Glomerular visceral epithelial cell (primary cell): Measurements from ENCODE around the gene TRERF1.

Experiments
- DNase-seq: peaks from one replicate; pipeline ENCODE4 v3.0.0-alpha.2; 2016; ENCODE audit errors: extremely low spot score

TRERF1 gene

DNA sequence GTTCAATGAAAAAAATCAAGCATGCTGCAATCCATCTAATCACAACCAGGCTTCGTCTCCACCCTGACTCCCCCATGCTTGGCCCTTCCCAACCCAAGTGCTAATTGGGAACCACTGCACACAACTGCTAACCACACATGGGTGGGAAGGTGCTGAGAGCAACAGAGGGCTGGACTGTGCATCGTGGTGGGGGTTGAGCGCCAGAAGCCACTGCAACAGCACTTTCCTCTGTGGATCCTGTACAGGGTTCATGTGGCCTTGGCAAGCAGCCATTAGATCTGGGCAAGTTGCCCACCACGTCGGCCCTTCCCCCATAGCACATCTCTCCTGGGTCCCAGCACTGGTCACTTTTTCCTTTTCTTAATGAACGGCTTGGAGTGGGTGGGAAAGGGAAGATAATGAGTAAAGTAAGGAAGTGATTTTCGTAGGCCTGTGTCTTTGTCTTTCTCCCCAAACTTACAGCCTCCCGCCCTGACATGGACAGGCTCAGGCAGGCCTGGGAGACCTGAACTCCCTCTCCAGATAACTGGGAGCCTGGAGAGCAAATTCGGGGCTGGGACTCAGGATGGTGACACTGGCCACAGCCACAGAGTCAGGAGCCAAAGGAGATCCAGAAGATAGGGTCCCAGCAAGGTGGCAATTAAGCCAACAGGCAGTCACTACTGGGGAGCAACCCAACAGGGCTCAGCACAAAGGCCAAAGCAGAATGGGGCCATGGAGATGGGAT lies 199.7 kb downstream of the TRERF1 start:
- peak; percentile 22 for DNase-seq

DNA sequence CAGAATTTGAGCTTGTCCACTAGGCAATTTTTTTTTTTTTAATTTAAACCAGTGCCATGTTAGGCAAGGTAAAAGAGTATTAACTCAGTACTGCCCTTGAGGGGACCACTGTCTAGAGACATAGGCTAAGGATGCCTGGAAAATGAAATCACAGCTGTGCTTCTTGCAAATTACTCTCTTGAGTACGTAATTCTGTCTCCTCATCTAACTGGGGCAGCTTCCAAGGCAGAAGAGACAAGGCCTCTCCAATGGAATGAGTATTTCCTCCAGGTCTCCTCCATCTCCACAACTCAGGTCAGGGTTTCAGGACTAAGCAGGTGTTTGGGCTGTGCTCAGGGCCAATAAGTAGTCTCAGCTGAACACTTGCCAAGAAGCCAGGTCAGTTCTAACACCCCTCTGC lies 200.2 kb downstream of the TRERF1 start:
- DNase-seq, result no peak

DNA sequence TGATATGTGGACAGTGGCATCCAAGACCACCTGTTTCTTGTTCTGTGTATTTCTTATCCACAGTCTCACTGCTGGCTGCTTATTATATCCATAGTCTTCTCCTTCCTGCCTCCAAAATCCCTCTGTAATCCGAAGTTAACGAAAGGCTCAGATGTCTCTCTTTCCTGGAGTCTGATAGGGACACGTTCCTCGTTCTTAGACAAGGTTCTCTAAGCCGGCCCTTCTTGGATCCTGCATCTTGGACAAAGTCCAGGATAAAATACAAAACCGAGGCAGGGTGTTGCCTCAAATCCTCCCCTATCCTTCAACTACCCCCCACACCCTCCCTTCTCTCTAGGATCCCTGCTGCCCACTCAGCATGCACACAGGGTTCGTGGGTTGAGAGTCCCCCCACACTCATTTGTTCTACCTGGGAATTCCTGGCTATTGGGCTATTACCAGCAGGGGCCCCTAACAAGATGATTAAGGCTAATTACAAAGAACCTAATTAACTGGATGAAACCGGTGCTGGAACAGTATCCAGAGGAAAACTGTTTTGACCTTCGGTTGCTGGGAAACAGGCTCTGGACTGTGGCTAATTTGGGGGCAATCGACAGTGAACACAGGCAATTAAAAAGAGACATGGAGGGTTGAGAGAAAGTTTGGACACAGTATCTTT lies 201.3 kb downstream of the TRERF1 start:
- no peak for DNase-seq

DNA sequence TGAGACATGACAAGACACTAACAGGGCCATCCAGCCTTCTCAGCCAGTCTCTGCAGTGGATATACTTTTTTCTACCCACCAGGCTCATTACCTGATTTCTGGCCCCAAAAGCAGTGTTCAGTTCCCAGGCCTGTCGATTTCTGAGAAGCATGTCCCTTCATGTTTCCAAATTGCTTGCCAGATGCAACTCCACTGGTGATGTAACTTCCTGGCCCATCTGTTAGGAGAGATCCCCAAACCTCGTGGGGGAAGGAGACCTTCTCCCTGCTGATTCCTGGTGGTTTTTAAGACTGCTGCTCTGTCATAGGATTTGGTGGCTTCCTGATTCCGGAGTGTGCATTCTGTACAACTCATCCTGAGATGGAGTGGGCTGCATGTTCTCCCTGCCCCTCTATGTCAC lies 202.4 kb downstream of the TRERF1 start:
- DNase-seq, result no peak

DNA sequence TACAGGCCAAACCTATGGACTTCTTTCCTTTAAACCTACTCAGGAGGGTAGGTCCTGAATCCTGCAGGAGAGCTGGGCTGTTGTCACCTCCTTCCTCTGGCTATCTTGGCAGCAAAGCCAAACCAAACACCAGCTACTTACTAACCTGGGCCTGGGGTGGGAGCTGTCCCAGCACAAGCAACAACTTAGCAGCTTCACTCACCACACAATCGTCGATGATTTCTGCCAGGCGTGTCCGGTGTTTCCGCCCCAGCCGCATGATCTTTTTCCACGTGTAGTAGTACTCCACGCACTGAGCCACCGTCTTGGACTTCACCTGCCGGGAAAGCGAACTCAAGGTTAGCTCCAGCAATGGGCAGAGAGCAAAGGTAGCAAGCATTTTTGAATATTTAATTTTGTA lies 208.7 kb downstream of the TRERF1 start:
- no peak for DNase-seq

DNA sequence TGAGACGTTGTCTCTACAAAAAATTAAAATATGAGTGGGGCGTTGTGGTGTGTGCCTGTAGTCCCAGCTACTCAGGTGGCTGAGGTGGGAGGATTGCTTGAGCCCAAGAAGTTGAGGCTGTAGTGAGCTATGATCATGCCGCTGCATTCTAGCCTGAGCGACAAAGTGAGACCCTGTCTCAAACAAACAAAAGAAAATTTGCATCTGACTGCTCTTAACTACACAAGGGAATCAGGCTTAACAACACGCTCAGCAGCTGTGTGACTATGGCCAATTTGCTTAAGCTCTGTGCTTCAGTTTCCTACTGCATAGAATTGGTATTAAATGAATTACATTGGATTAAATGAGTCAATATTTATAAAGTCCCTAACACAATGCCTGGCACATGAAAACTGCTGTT lies 209.8 kb downstream of the TRERF1 start:
- no peak for DNase-seq

DNA sequence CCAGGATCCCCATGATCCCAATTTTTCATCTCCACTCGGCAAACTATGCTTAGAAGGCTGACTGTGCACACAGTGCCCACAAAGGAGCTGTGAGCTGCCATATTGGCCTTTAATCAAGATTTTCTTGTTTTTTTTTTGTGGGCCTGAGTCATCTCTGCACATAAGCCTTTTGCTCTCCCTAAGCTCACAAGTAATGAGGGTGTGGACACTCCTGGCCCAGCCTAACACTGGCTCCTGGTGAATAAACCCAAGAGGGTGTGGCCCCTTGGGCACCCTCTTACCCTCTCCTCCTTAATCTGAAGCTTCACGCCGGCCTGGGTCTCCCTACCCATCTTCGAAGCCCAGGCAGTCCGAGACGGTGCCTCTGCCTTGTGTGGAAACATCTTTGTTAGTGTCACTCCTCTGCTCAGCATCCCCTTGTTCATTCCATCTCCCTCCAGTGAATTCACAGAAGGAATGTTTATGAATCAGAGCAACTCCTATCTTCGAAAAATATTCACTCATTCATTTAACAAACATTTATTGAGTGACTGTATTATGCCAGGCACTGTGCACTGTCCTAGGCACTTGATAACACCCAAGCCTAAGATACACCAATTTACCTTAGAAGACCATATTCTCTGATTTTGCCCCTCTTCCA lies 211.9 kb downstream of the TRERF1 start:
- DNase-seq, result no peak

DNA sequence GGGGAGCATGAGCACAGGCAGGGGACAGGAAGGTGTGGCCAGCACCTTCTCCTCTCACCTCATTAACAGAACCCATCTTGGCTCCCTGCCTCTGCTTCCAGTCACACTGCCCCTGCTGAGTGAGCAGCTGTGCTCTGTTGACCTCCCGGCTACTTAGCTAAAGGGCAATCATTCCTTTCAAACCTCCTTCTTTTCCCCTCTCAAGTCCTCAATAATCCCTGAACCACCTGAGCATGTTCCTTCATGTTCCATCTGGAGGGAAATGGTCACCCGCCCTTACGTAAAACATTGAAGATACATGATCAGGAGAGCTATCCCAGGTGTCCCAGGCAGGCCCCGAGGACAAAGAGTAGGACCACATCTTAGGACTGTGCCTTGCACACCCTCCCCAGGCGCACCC lies 212.4 kb downstream of the TRERF1 start:
- DNase-seq, result no peak

DNA sequence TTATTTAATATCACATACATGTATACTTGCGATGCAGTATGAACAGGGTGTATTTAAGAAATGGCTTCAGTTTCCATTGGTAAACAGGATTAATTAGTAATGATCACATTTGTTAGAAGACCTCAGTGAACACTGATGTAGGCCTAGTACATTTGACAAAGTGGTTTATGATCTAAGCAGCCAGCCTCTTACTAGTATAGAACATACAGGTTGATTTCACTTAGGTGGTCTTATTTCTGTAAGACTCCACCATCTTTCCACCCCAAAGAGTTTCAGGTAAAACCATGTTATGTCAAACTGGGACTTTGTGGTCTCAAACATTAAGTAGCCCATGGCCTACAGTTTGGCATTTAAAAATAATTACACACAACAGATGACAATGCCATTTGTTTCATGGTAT lies 213.9 kb downstream of the TRERF1 start:
- DNase-seq, result no peak

DNA sequence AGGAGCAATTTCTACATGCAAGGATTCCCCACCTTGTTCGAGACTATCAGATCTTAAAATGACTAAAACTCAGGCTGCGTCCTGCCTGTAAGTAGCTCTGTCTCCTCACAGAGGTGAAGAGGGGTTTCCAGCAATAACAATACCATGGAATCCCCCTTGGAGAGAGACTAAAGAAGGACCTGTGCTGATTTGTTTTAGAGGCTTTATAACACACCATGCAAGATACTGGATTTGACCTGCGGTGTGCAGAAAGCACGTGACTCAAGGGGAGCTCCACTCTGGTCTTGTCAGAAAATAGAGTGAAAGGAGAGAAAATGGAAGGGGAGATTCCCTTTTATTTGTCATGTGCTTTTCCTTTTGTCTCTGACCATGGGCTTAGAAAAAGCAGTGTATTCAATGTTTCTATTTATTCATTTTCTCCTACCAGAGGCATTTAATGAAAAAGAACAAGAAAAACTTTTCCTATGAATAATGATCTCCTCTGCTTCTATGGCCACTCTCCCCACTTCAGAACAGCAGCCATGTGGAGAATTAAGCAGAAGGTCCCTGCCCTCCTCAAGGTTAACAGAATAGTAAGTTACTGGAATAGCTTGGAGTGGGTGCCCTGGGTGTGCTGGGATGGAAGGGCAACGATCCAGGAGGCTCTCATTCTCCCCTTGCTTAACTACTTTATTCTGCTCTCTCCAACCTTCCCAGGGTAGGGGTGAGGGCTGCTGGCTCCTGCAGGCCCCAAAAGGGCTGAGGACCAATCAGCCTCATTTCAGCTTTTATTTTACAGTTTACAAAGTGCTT lies 214.8 kb downstream of the TRERF1 start:
- no peak for DNase-seq

DNA sequence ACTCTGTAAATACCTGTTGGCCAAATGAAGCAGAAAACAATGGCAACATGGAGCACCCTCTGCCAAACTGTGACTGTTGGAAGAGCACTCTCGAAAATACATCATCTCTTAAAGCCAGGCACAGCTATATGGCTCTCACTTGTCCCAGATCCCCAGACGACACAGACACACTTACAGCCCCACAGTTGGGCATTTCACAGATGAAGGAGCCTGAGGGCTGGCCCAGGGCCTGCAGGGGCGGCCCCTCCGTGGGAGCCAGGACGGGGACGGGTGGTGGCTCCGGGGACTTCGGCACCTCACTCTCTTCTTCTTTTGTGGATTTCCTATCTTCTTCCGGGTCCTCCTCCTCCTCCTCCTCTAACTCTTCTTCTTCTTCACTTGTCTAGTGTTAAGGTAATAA lies 215.7 kb downstream of the TRERF1 start:
- no peak for DNase-seq

DNA sequence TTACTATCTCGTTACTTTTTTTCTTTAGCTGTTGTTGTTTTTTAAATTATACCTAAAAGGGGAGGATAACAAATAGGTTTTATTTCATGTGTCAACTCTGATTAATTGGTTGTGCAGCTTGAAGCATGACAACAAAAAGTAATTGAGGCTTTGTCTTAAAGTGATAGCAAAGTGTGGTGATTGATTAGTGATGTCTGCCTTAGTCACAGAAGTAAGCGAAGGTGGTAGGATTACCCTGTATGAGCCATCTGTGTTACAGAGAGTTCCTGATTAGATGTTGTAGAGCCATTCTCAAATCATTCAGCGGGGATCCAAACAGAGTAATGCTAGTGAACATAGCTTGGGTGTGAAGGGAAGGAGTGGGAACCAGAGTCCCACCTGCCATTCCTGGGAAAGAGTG lies 219.7 kb downstream of the TRERF1 start:
- no peak for DNase-seq

DNA sequence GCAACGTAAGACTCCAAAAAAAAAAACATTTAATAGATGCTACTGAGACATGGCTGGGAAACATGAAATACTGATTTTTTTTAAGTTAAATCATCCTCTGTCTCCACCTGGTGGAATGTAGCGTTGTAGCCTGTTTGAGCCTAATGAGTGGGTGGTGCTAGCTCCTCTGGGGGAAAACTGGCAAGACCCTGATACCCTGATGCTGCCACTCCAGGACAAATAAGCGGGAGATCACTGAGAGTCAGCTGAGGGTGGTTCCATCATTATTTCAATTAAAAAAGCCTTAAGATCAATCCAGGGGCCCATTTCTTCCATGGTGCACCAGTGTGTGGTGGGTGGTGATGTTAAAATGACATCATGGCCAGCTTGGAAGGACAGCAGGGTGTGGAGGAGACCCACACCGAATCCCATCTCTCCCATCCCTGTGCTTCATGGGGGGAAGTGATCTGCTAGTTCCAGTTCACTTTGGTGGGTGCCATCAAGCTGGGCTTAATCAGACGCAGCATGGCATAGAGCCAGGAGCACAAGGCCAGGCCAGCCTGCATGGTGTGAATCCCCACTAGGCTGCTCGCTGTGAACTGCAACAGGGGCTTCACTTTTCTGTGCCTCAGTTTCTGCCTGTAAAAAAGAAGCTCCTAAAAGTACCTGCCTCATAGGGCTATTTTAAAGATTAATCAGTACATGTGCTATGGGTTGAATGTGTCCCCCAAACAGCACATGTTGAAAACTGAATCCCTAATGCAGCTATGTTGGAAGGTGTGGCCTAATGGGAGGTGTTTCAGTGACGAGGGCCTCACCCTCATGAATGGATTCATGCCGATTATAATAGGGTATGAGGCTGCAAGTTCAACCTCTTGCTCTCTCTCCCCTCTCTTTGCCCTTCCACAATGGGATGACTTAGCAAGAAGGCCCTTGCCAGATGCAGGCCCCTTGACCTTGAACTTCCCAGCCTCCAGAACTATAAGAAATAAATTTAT lies 221.1 kb downstream of the TRERF1 start:
- DNase-seq, result peak; percentile 30

DNA sequence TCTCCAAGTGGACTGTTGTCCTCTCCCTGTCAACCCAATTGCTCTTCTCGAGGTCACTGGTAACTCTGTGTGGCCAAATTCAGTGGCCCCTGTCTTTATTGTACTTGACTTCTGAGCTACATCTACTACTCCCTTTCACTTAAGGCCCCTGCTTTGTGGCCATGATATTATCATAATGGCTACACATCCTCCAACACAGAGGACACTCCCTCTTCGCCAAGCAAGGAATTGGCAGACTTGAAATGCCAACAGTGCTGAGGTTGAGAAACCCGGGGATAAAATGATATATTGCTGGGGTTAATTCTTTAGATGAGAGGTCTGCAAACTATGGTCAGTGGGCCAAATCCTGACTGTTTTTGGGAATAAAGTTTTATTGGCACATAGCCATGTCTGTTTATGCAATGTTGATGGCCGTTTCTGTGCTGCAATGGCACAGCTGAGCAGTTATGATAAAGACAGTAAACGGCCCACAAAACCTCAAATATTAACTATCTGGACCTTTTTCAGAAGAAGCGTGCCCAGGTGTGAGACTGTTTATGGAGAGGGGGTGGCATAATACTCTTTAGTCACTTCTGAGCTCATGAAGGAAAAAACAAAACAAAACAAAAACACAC lies 222.1 kb downstream of the TRERF1 start:
- DNase-seq, result no peak

DNA sequence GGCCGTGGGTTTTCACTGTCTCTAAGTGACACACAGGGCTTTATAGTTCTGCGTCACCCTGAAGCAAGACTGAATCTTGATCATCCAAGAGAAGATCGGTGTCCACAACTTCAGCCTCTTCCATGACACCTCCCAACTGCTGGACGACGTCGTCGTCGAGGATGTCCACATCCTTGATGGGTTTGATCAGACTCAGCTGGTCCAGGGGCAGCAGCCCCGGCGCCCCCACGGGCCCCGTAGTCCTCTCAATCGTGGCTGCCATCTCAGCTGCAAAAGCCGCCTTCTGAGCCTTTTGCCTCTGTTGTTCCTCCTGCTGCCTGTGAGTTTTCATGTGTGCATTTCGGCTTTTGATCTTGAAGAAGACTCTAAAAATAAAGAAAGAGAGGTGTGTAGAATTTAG lies 223.4 kb downstream of the TRERF1 start:
- DNase-seq, result no peak

DNA sequence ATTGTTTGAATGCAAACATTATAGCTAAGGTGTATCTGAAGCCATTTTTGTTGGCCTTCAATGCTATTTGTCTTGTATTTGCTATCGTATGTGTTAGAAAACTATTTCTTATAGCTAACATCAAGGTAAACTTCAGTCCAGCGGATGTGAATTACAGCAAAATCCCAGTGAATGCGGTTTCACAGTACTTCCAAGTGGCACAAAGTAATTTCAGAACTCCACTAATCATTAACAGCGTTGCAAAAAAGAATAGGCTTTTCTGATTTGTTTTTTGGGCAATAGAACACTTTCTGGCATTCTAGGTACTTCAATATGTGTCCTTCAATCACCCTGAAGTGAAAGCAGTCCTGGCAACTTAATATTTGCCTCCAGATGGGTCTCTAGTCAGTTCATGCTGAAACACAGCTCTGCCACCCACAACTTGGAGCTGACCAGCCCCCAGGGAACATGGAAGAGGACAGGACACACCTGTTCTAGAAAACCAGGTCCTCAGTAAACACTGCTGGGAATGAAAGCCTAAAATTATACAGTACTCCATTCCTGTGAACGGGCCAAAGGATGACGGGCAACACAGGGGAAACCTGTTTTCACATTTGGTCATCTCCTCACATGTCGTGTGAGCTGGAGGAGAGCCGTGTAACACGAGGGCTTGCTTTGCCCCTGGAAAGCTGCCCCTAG lies 224.4 kb downstream of the TRERF1 start:
- peak; percentile 56 for DNase-seq

DNA sequence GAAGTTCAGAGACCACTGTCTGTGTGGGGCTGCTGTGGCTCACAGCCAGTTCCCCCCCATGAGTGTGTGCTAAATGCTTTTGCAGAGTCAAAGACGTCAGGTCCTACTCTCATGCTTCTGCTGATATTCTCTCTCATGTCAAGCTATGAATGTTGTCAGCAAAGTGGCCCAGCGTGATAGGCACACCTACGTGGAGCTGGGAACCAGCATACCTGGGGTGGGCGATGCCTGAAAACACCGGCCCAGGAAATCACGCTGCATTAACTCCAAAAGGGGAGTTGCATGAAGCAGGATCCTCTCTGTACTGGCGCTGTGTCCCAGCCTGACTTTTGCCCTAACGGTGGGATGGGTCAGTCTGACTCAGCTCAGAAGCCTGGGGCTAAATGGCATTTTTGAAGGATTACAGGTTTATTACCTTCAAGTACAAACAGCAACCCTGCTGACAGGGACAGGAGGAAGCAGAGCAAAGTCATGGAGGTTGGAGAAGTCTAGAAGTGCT lies 225.0 kb downstream of the TRERF1 start:
- DNase-seq, result peak; percentile 83

DNA sequence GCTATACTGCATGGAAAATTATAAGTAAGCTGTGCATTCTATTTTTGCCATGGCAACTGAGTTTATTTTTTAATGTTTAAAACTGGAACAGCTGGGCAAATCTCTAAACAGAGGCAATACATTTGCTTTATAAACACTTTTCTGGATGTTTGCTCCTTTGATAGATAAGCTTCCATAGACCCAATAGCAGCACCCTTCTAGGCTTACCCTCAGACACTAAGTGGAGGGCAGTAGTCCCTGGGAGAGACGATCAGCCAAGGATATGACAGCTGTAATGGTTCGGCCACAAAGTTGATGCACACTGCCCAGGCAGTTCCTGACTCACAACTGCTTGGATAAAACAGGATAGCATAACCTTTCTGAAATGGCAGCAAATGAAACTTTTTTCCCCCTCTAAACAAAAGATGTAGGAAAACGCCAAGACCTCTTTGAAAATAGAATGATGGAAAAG lies 225.5 kb downstream of the TRERF1 start:
- peak; percentile 73 for DNase-seq

DNA sequence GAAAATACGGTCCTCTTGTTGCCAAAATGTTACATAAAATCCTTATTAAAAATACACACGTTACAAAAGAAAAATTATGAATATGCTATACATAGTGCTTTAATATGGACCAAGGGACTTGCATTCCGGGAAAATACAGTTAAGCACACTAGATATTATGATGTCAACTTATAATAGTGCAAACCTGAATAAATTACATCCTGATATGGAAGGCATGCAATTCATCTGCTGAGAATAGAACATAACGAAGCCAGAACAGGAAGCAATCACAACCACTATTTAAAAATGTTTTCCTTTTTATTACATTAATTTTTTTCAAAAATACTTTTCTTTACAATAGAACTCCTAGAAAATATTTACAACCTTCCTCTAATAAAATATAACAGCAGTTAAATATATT lies 226.3 kb downstream of the TRERF1 start:
- no peak for DNase-seq

DNA sequence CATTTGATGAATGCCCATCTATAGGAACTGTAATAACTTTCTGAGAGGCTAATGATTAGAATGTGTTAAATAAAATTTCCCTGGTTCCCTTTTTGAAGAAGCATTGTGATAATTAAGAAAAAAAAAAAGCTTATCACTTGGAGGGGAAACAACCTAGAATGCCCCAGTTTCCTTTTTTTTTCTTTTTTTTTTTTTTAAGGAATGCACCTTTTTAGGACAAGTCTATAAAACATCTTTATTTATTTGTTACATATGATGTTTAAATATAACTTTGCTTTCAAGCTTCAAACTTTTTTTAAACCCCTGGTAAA lies 226.7 kb downstream of the TRERF1 start:
- no peak for DNase-seq
